DOHH2 (cell line): ENCODE results near the gene MBD6.

Experiments
- H3F3A ChIP-seq: fragments of 200-600 bp; sonication (generic), shearing (Covaris generic); 2 replicates; pipeline ENCODE4 v1.6.0; 2016; ENCODE audit warnings: antibody characterized with exemption, mild to moderate bottlenecking; ENCODE audit not compliant: control insufficient read depth, insufficient read depth
- H3K27ac ChIP-seq: fragments of 200-600 bp; sonication (generic); 2 replicates; pipeline ENCODE4 v1.5.1; 2014; ENCODE audit warnings: low read depth, mild to moderate bottlenecking, low read length, moderate library complexity
- H3K27me3 ChIP-seq: fragments of 200-600 bp; sonication (generic); 2 replicates; pipeline ENCODE4 v1.6.1; 2014; ENCODE audit warnings: mild to moderate bottlenecking, low read length, mixed read lengths; ENCODE audit not compliant: control insufficient read depth
- H3K36me3 ChIP-seq: fragments of 200-600 bp; sonication (generic); 2 replicates; pipeline ENCODE4 v1.6.1; 2014; ENCODE audit warnings: mild to moderate bottlenecking, low read length, moderate library complexity, mixed read lengths; ENCODE audit not compliant: control insufficient read depth
- H3K4me1 ChIP-seq: fragments of 200-600 bp; sonication (generic); 2 replicates; pipeline ENCODE4 v1.6.1; 2014; ENCODE audit warnings: mild to moderate bottlenecking, low read length, mixed read lengths; ENCODE audit not compliant: control insufficient read depth
- H3K4me2 ChIP-seq: fragments of 200-600 bp; sonication (generic); 2 replicates; pipeline ENCODE4 v1.6.0; 2014; ENCODE audit warnings: mild to moderate bottlenecking, low read length, moderate library complexity
- H3K4me3 ChIP-seq: fragments of 200-600 bp; sonication (generic); 2 replicates; pipeline ENCODE4 v1.5.1; 2014; ENCODE audit warnings: mild to moderate bottlenecking, low read length, mixed read lengths
- H3K79me2 ChIP-seq: fragments of 200-600 bp; sonication (generic); 2 replicates; pipeline ENCODE4 v1.6.1; 2014; ENCODE audit warnings: mild to moderate bottlenecking, low read length, mixed read lengths; ENCODE audit not compliant: control insufficient read depth
- H3K9me2 ChIP-seq: fragments of 200-600 bp; sonication (generic); replicated peaks from 2 replicates; pipeline ENCODE4 v1.6.1; 2014; ENCODE audit warnings: mild to moderate bottlenecking, low read length, mixed read lengths; ENCODE audit not compliant: control insufficient read depth
- H3K9me3 ChIP-seq: fragments of 200-600 bp; sonication (generic); 2 replicates; pipeline ENCODE4 v1.6.1; 2014; ENCODE audit warnings: antibody characterized with exemption, low read length, mixed read lengths; ENCODE audit not compliant: control insufficient read depth, insufficient read depth
- H4K20me1 ChIP-seq: fragments of 200-600 bp; sonication (generic); 2 replicates; pipeline ENCODE4 v1.6.0; 2014; ENCODE audit warnings: low read depth, mild to moderate bottlenecking, antibody characterized with exemption, low read length, moderate library complexity; ENCODE audit not compliant: control insufficient read depth, insufficient read depth
- CTCF ChIP-seq: fragments of 200-600 bp; sonication (generic); IDR thresholded peaks from one replicate; pipeline ENCODE4 v1.5.1; 2014; ENCODE audit warnings: antibody characterized with exemption, mild to moderate bottlenecking, low read depth, low read length; ENCODE audit not compliant: poor library complexity, severe bottlenecking
- EZH2phosphoT487 ChIP-seq: fragments of 200-600 bp; sonication (generic); IDR thresholded peaks from 2 replicates; pipeline ENCODE4 v1.6.1; 2017; ENCODE audit warnings: borderline replicate concordance, mild to moderate bottlenecking, antibody characterized with exemption, low read length, moderate library complexity, mixed read lengths

The MBD6 gene

GRCh38 chr12:57552306-57552651 is 29.7 kb downstream of the MBD6 start:
- Histone ChIP-seq H3K4me1 (peaks cover 16% of the 10 kb centered on the region), H3K9me3 (no peaks in the 10 kb centered on the region), H4K20me1 (no peaks in the 10 kb centered on the region), H3K27me3 (peaks cover 26% of the 10 kb centered on the region), H3F3A (peaks cover 5% of the 10 kb centered on the region), H3K4me3 (no peak overlapping the region), H3K79me2 (no peaks in the 10 kb centered on the region), H3K27ac (no peak overlapping the region), H3K9me2 (no peaks in the 10 kb centered on the region), H3K36me3 (no peaks in the 10 kb centered on the region), H3K4me2 (no peak overlapping the region)
- TF ChIP-seq EZH2phosphoT487 (no peak), CTCF (no peak)

- H3K4me2 ChIP-seq = no peak overlapping the region
- no peaks in the 10 kb centered on the region for H4K20me1 ChIP-seq
- H3K79me2 ChIP-seq = no peaks in the 10 kb centered on the region
- TF ChIP-seq CTCF (no peak), EZH2phosphoT487 (no peak)
- peaks cover 5% of the 10 kb centered on the region for H3F3A ChIP-seq
- H3K4me3 ChIP-seq = no peak overlapping the region
- peaks cover 26% of the 10 kb centered on the region for H3K27me3 ChIP-seq
- no peak overlapping the region for H3K27ac ChIP-seq
- H3K9me3 ChIP-seq = no peaks in the 10 kb centered on the region
- no peaks in the 10 kb centered on the region for H3K36me3 ChIP-seq
- H3K4me1 ChIP-seq = peaks cover 11% of the 10 kb centered on the region
- no peaks in the 10 kb centered on the region for H3K9me2 ChIP-seq
These were observed 30.2 kb downstream of the MBD6 start for GRCh38 chr12:57552835-57553313.

- Histone ChIP-seq H4K20me1 (no peaks in the 10 kb centered on the region), H3K4me3 (no peak overlapping the region), H3K27me3 (peaks cover 26% of the 10 kb centered on the region), H3K9me2 (no peaks in the 10 kb centered on the region), H3K27ac (no peak overlapping the region), H3K9me3 (no peaks in the 10 kb centered on the region), H3K36me3 (no peaks in the 10 kb centered on the region), H3K4me2 (no peak overlapping the region), H3K4me1 (peaks cover 11% of the 10 kb centered on the region), H3K79me2 (no peaks in the 10 kb centered on the region), H3F3A (no peaks in the 10 kb centered on the region)
- no peak for TF ChIP-seq CTCF
- no peak for TF ChIP-seq EZH2phosphoT487
These were observed 30.9 kb downstream of the MBD6 start for GRCh38 chr12:57553343-57554202.
